Uterus (tissue), 4 donors: ENCODE measurements around the gene MYOM3. TPM values are rescaled to one million over a fixed set of nuclear protein-coding genes. Genes with fewer than 3 reads are reported as not detected.

Experiments
- DNase-seq, 2 donors: peaks; one replicate each; pipeline ENCODE4 v3.0.0-alpha.2; 2019 to 2020
- H3K27ac ChIP-seq, 2 donors: fragments of 200-600 bp; sonication (generic); 1 replicate in 1 of 2; 2 replicates in 1 of 2; pipeline ENCODE4 v1.5.1; 2016 to 2018
- H3K27me3 ChIP-seq, 2 donors: fragments of 200-600 bp; sonication (generic); one replicate each; pipeline ENCODE4 v1.5.1; 2018 to 2019; ENCODE audit warnings: control low read depth in 1 of 2
- H3K36me3 ChIP-seq, 2 donors: fragments of 200-600 bp; sonication (generic); one replicate each; pipeline ENCODE4 v1.5.1; 2019; ENCODE audit warnings: control low read depth in 1 of 2
- H3K4me1 ChIP-seq, 2 donors: fragments of 200-600 bp; sonication (generic); one replicate each; pipeline ENCODE4 v1.5.1; 2018 to 2019; ENCODE audit warnings: control low read depth in 1 of 2
- H3K4me3 ChIP-seq, 2 donors: fragments of 200-600 bp; sonication (generic); 1 replicate in 1 of 2; 2 replicates in 1 of 2; pipeline ENCODE4 v1.5.1; 2018 to 2019; ENCODE audit warnings: mild to moderate bottlenecking in 1 of 2
- H3K9me3 ChIP-seq, 2 donors: fragments of 200-600 bp; sonication (generic); one replicate each; pipeline ENCODE4 v1.5.1; 2019; ENCODE audit warnings: control low read depth in 1 of 2
- POLR2A ChIP-seq, 2 donors: fragments of 450-650 bp; IDR thresholded peaks; one replicate each; pipeline ENCODE4 v1.6.1; 2016; ENCODE audit warnings: antibody characterized with exemption in 2 of 2, mild to moderate bottlenecking in 1 of 2, moderate library complexity in 1 of 2
- intact Hi-C: fragments of 100-400 bp; cut with DNase I; formaldehyde crosslinking; loops from one replicate; pipeline ENCODE4 v1.15.1; 2023; ENCODE audit warnings: low total_unique reads
- total RNA-seq, 4 donors: library from RNA; depleted of rRNA in 3 of 4; stranded (reverse); fragments of >200 nt in 3 of 4; gene quantifications; one replicate each; pipeline versions ENCODE4 v1.1.0 to v1.2.4, GENCODE V29; 2014 to 2023
- TF ChIP-seq, protein P1 (sequence below), 4 experiments: fragments of 200-600 bp in 2 of 4; fragments of 450-650 bp in 2 of 4; sonication (generic) in 2 of 4; IDR thresholded peaks; one replicate each; pipeline ENCODE4 v1.5.1; 2016 to 2019; ENCODE audit warnings: antibody characterized with exemption in 4 of 4, mild to moderate bottlenecking in 2 of 4, moderate library complexity in 1 of 4
- donor health status: DM: yes; HTN: yes; CAD: no.

MYOM3 gene
- total RNA-seq, 4 donors from 2014 or later: under 0.01 to 0.90 (median 0.79) TPM; not detected in 1

DNA sequence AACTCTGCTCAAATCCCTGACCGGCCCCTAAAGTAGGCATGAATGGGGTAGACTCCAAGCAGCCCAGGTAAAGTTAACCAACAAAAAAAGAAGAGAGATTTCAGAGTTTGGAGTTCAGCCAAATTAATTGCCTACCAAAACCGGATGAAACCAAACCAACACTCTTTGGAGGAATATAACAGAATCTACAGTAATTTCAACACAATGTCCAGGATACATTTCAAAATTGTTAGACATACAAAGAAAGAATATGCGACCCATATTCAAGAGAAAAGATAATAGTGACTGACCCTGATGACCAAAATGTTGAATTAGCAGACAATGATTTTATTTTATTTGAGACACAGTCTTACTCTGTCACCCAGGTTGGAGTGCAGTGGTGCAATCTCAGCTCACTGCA, 18.4 kb upstream of the MYOM3 start:
- H3K36me3 ChIP-seq: no peaks in the 10 kb centered on the region
- no peaks in the 10 kb centered on the region for H3K4me1 ChIP-seq
- H3K27ac ChIP-seq: no peak overlapping the region
- H3K27me3 ChIP-seq: no peaks in the 10 kb centered on the region
- TF ChIP-seq POLR2A (IDR thresholded peaks at IDR 0.05): no peak
- TF ChIP-seq, protein P1, sequence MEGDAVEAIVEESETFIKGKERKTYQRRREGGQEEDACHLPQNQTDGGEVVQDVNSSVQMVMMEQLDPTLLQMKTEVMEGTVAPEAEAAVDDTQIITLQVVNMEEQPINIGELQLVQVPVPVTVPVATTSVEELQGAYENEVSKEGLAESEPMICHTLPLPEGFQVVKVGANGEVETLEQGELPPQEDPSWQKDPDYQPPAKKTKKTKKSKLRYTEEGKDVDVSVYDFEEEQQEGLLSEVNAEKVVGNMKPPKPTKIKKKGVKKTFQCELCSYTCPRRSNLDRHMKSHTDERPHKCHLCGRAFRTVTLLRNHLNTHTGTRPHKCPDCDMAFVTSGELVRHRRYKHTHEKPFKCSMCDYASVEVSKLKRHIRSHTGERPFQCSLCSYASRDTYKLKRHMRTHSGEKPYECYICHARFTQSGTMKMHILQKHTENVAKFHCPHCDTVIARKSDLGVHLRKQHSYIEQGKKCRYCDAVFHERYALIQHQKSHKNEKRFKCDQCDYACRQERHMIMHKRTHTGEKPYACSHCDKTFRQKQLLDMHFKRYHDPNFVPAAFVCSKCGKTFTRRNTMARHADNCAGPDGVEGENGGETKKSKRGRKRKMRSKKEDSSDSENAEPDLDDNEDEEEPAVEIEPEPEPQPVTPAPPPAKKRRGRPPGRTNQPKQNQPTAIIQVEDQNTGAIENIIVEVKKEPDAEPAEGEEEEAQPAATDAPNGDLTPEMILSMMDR (IDR thresholded peaks at IDR 0.05): no peak
- H3K9me3 ChIP-seq: peaks cover 0 to 4% of the 10 kb centered on the region in 2 donors
- intact Hi-C loops: no loop called here
- DNase-seq: no peak
- no peak overlapping the region for H3K4me3 ChIP-seq

DNA sequence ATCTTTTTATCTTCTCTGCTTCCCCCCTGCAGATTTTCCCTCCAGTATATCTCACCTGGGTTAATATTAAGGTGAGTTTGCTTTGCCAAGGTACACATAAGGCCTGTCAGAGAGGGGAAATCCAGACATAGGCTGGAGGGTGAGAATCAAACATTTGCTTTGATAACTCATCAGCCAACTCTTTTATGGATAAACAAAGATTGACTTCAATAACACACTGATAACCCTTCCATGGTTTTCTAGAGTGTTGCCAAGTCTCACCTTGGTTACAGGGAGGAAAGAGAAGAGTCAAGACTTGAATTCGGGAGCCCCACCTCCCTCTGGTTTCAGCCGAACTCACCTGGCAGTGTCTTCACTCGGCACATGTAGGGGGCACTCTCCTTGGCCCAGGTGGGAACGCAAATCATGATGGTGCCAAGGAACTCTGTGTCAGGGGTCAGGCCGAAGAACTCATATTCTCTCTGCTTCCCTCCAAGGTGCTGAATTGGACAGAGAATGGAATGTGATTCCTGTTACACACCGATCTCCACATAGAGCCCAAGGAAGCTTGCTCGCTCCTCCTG, 15.9 kb upstream of the MYOM3 start:
- Histone ChIP-seq H3K36me3 (no peaks in the 10 kb centered on the region), H3K4me3 (no peak overlapping the region), H3K27me3 (no peaks in the 10 kb centered on the region), H3K9me3 (peaks cover 0 to 4% of the 10 kb centered on the region in 2 donors), H3K4me1 (no peaks in the 10 kb centered on the region), H3K27ac (no peak overlapping the region)
- intact Hi-C loops: no loop called here
- DNase-seq: no peak
- TF ChIP-seq, protein P1 (IDR thresholded peaks at IDR 0.05): no peak

DNA sequence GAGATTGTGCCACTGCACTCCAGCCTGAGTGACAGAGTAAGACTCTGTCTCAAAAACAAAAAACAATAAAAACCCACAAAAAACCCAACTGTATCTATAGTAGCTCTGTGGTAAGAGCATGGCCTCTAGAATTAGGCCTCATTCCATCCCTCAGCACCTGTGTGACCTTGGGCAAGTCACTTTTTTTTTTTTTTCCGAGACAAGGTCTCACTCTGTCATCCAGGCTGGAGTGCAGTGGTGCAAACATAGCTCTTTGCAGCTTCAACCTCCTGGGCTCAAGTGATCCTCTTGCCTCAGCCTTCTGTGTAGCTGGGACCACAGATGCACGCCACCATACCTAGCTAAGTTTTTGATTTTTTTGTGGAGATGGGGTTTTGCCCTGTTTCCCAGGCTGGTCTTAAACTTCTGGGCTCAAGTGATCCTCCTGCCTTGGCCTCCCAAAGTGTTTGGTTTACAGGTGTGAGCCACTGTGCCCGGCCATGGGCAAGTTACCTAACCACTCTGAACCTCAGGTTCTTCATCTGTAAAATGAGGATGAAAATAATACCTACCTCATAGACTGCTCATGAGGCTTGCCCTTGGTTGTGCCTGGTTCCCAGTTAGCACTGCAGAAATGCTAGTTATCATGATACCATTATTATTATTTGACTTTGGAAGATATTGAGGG, 15.3 kb upstream of the MYOM3 start:
- Histone ChIP-seq H3K27ac (peak overlapping the region in 1 of 2 donors; percentile 27), H3K27me3 (no peaks in the 10 kb centered on the region), H3K36me3 (no peaks in the 10 kb centered on the region), H3K4me3 (no peak overlapping the region), H3K9me3 (peaks cover 0 to 4% of the 10 kb centered on the region in 2 donors), H3K4me1 (no peaks in the 10 kb centered on the region)
- intact Hi-C loops: no loop called here
- no peak for TF ChIP-seq POLR2A (IDR thresholded peaks at IDR 0.05)
- TF ChIP-seq, protein P1 (IDR thresholded peaks at IDR 0.05): no peak
- DNase-seq: no peak

DNA sequence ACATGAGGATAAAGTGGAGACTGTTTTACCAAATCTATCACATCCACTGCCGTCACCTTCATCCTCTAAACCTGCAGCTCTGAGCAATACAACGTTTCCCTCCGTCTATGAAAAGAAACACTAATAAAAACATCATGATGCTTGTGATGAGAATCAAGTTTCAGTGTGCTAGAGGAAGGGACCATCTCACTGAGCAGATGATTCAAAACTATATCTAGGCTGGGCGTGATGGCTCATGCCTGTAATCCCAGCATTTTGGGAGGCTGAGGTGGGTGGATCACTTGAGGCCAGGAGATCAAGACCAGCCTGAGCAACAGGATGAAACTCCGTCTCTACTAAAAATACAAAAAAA, 14.7 kb upstream of the MYOM3 start:
- H3K4me1 ChIP-seq: no peaks in the 10 kb centered on the region
- H3K36me3 ChIP-seq: no peaks in the 10 kb centered on the region
- H3K27ac ChIP-seq: peak overlapping the region in 1 of 2 donors; percentile 27
- no peak overlapping the region for H3K4me3 ChIP-seq
- DNase-seq: no peak
- H3K9me3 ChIP-seq: peaks cover 0 to 4% of the 10 kb centered on the region in 2 donors
- intact Hi-C loops: no loop called here
- no peaks in the 10 kb centered on the region for H3K27me3 ChIP-seq
- TF ChIP-seq, protein P1 (IDR thresholded peaks at IDR 0.05): no peak
- no peak for TF ChIP-seq POLR2A (IDR thresholded peaks at IDR 0.05)

DNA sequence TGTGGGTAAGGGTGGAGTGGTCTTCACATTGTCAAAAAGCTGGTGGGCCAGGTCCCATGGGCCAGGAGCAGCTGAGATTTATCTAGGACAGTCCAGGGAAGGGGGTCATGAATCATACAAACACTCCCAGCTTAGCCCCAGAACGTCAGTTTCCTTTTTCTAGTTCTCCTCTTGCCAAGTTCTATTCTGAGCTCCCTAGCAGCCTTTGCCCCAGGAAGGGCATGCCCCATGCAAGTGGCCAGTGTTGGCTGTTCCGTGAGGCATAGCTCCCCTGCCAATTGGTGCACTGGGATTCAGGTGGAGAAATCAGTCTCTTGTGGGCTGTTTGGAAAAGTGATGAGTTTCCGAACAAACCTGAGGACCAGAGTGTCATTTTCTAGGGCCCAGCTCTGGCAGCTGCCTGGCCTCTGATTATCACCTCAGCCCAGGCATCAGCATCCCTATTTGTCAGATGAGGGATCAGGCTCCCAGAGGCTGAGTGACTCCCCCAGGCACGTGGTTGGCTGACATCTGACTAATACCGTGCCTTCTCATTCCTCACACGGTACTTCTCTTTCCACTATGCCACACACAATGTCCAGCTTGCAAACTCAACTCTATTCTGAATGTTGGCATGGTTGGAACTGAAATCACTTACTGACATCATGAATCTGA, 14.2 kb upstream of the MYOM3 start:
- Histone ChIP-seq H3K36me3 (no peaks in the 10 kb centered on the region), H3K4me1 (no peaks in the 10 kb centered on the region), H3K27ac (peak overlapping the region in 1 of 2 donors; percentile 44), H3K9me3 (peaks cover 0 to 4% of the 10 kb centered on the region in 2 donors), H3K27me3 (no peaks in the 10 kb centered on the region), H3K4me3 (no peak overlapping the region)
- DNase-seq: peak; percentile 28 to 36
- TF ChIP-seq, protein P1 (IDR thresholded peaks at IDR 0.05): no peak
- no peak for TF ChIP-seq POLR2A (IDR thresholded peaks at IDR 0.05)
- intact Hi-C loops: no loop called here
